KOPT-K1 (cell line): Measurements from ENCODE around the gene COA5.

Source experiments
- H3K27ac ChIP-seq: fragments of 200-600 bp; sonication (generic); 2 replicates; pipeline ENCODE4 v1.5.1; 2016; ENCODE audit warnings: antibody characterized with exemption, mild to moderate bottlenecking, low read depth, low read length; ENCODE audit not compliant: poor library complexity, severe bottlenecking
- H3K36me3 ChIP-seq: fragments of 200-600 bp; sonication (generic); 2 replicates; pipeline ENCODE4 v1.5.1; 2017; ENCODE audit warnings: antibody characterized with exemption, mild to moderate bottlenecking, low read length, moderate library complexity; ENCODE audit not compliant: insufficient read depth
- H3K9me3 ChIP-seq: fragments of 200-600 bp; sonication (generic); 2 replicates; pipeline ENCODE4 v1.5.1; 2017; ENCODE audit warnings: antibody characterized with exemption, low read length, mild to moderate bottlenecking; ENCODE audit not compliant: insufficient read depth, poor library complexity, severe bottlenecking

Gene COA5

GRCh38 chr2:98555696-98556095, 52.6 kb downstream of the COA5 start:
- Histone ChIP-seq H3K9me3 (no peaks in the 10 kb centered on the region), H3K27ac (peak overlapping the region; percentile 69), H3K36me3 (peaks cover 81% of the 10 kb centered on the region)

- Histone ChIP-seq H3K36me3 (peaks cover 72% of the 10 kb centered on the region), H3K9me3 (no peaks in the 10 kb centered on the region), H3K27ac (peak overlapping the region; percentile 69)
Observed at GRCh38 chr2:98554116-98554861, 54.0 kb downstream of the COA5 start.

GRCh38 chr2:98552499-98553179, 55.7 kb downstream of the COA5 start:
- no peak overlapping the region for H3K27ac ChIP-seq
- H3K36me3 ChIP-seq, result peaks cover 63% of the 10 kb centered on the region
- H3K9me3 ChIP-seq, result no peaks in the 10 kb centered on the region

- Histone ChIP-seq H3K27ac (no peak overlapping the region), H3K9me3 (no peaks in the 10 kb centered on the region), H3K36me3 (peaks cover 71% of the 10 kb centered on the region)
Observed at GRCh38 chr2:98551316-98551715, 57.0 kb downstream of the COA5 start.

GRCh38 chr2:98550165-98550564, 58.1 kb downstream of the COA5 start:
- Histone ChIP-seq H3K9me3 (no peaks in the 10 kb centered on the region), H3K27ac (peak overlapping the region; percentile 73), H3K36me3 (peaks cover 71% of the 10 kb centered on the region)
